HAP-1 (cell line): ENCODE data around the gene NHS.

Experiments used
- DNase-seq, 2 experiments: peaks; one replicate each; pipeline ENCODE4 v3.0.0-alpha.2; 2016 to 2020; ENCODE audit warnings: low spot score in 2 of 2
- H3K27me3 ChIP-seq: fragments of 250-450 bp; sonication (Bioruptor Pico); 2 replicates; pipeline ENCODE4 v1.5.1; 2020; ENCODE audit warnings: low read depth, mild to moderate bottlenecking, moderate library complexity
- H3K36me3 ChIP-seq: fragments of 250-450 bp; sonication (Bioruptor Pico); replicated peaks from 2 replicates; pipeline ENCODE4 v1.5.1; 2020; ENCODE audit warnings: mild to moderate bottlenecking
- H3K4me1 ChIP-seq: fragments of 250-450 bp; sonication (Bioruptor Pico); 2 replicates; pipeline ENCODE4 v1.5.1; 2020; ENCODE audit warnings: mild to moderate bottlenecking
- H3K4me3 ChIP-seq: fragments of 250-450 bp; sonication (Bioruptor Pico); 2 replicates; pipeline ENCODE4 v1.5.1; 2020; ENCODE audit warnings: mild to moderate bottlenecking, moderate library complexity
- H3K9me3 ChIP-seq: fragments of 250-450 bp; sonication (Bioruptor Pico); 2 replicates; pipeline ENCODE4 v1.5.1; 2020; ENCODE audit warnings: mild to moderate bottlenecking, moderate library complexity
- in situ Hi-C: fragments of 300-500 bp; cut with MboI; formaldehyde crosslinking; loops from 3 replicates; pipeline ENCODE4 v1.14.3; 2020; ENCODE audit warnings: low sequenced_read_pairs, inconsistent platforms, mixed read lengths

NHS gene

GRCh38 chrX:17759990-17760389, 385.0 kb downstream of the NHS start:
- 0 out of 2 replicates have a peak, but pooled peaks cover 2% of the 10 kb centered on the region for H3K27me3 ChIP-seq
- in situ Hi-C loops: no loop called here
- no peaks in the 10 kb centered on the region for H3K36me3 ChIP-seq
- no peak for DNase-seq
- no peaks in the 10 kb centered on the region for H3K4me1 ChIP-seq
- H3K9me3 ChIP-seq: no peaks in the 10 kb centered on the region
- H3K4me3 ChIP-seq: no peak overlapping the region

- Histone ChIP-seq H3K4me3 (no peak overlapping the region), H3K36me3 (no peaks in the 10 kb centered on the region), H3K27me3 (peaks cover 14% of the 10 kb centered on the region), H3K4me1 (no peaks in the 10 kb centered on the region), H3K9me3 (no peaks in the 10 kb centered on the region)
- in situ Hi-C loops: no loop called here
- DNase-seq: no peak
These were observed 392.7 kb downstream of the NHS start for GRCh38 chrX:17767734-17768133.

GRCh38 chrX:17768997-17769396, 394.0 kb downstream of the NHS start:
- Histone ChIP-seq H3K9me3 (no peaks in the 10 kb centered on the region), H3K4me3 (no peak overlapping the region), H3K36me3 (no peaks in the 10 kb centered on the region), H3K27me3 (peaks cover 21% of the 10 kb centered on the region), H3K4me1 (no peaks in the 10 kb centered on the region)
- in situ Hi-C loops: no loop called here
- DNase-seq: no peak

GRCh38 chrX:17769701-17770269, 394.8 kb downstream of the NHS start:
- H3K9me3 ChIP-seq: no peaks in the 10 kb centered on the region
- H3K4me3 ChIP-seq: no peak overlapping the region
- no peak for DNase-seq
- H3K4me1 ChIP-seq: no peaks in the 10 kb centered on the region
- in situ Hi-C loops: no loop called here
- no peaks in the 10 kb centered on the region for H3K36me3 ChIP-seq
- peaks cover 19% of the 10 kb centered on the region for H3K27me3 ChIP-seq

- in situ Hi-C loops: no loop called here
- Histone ChIP-seq H3K4me1 (no peaks in the 10 kb centered on the region), H3K27me3 (peaks cover 19% of the 10 kb centered on the region)
These were observed 398.3 kb downstream of the NHS start for GRCh38 chrX:17773221-17773876.

GRCh38 chrX:17774053-17774452, 399.1 kb downstream of the NHS start:
- peaks cover 21% of the 10 kb centered on the region for H3K27me3 ChIP-seq

More at GRCh38 chrX:17773221-17773876, 398.3 kb downstream of the NHS start:
- no peak for DNase-seq
- H3K9me3 ChIP-seq: no peaks in the 10 kb centered on the region
- no peak overlapping the region for H3K4me3 ChIP-seq
- H3K36me3 ChIP-seq: no peaks in the 10 kb centered on the region

GRCh38 chrX:17778997-17779396, 404.0 kb downstream of the NHS start:
- Histone ChIP-seq H3K4me3 (no peak overlapping the region), H3K9me3 (no peaks in the 10 kb centered on the region), H3K27me3 (0 out of 2 replicates have a peak, but pooled peaks cover 9% of the 10 kb centered on the region), H3K36me3 (no peaks in the 10 kb centered on the region), H3K4me1 (no peaks in the 10 kb centered on the region)
- DNase-seq: no peak
- in situ Hi-C loops: no loop called here

More at GRCh38 chrX:17774053-17774452, 399.1 kb downstream of the NHS start:
- in situ Hi-C loops: no loop called here
- Histone ChIP-seq H3K36me3 (no peaks in the 10 kb centered on the region), H3K9me3 (no peaks in the 10 kb centered on the region), H3K4me1 (no peaks in the 10 kb centered on the region), H3K4me3 (no peak overlapping the region)
- no peak for DNase-seq

- Histone ChIP-seq H3K36me3 (no peaks in the 10 kb centered on the region), H3K9me3 (no peaks in the 10 kb centered on the region), H3K4me1 (no peaks in the 10 kb centered on the region), H3K4me3 (no peak overlapping the region), H3K27me3 (0 out of 2 replicates have a peak, but pooled peaks cover 9% of the 10 kb centered on the region)
- no peak for DNase-seq
- in situ Hi-C loops: no loop called here
These were observed 404.4 kb downstream of the NHS start for GRCh38 chrX:17779434-17779833.
